Glomerular endothelial cell (primary cell): Measurements from ENCODE around the gene SCNN1G. TPM values are rescaled to one million over a fixed set of nuclear protein-coding genes. Genes with fewer than 3 reads are reported as not detected.
"Not testable (repeated sequence)": the region's sequence is repeated elsewhere in the genome, so short reads cannot be mapped to it uniquely, and the experiment has no call there.

Source experiments
- DNase-seq: peaks from one replicate; pipeline ENCODE4 v3.0.0-alpha.2; 2011; ENCODE audit warnings: low read depth, low spot score; ENCODE audit errors: extremely low read depth
- total RNA-seq: library from RNA; depleted of rRNA; stranded (reverse); fragments of >200 nt; gene quantifications from 2 replicates; pipeline ENCODE4 v1.2.3, GENCODE V29; 2015

The SCNN1G gene, protein sequence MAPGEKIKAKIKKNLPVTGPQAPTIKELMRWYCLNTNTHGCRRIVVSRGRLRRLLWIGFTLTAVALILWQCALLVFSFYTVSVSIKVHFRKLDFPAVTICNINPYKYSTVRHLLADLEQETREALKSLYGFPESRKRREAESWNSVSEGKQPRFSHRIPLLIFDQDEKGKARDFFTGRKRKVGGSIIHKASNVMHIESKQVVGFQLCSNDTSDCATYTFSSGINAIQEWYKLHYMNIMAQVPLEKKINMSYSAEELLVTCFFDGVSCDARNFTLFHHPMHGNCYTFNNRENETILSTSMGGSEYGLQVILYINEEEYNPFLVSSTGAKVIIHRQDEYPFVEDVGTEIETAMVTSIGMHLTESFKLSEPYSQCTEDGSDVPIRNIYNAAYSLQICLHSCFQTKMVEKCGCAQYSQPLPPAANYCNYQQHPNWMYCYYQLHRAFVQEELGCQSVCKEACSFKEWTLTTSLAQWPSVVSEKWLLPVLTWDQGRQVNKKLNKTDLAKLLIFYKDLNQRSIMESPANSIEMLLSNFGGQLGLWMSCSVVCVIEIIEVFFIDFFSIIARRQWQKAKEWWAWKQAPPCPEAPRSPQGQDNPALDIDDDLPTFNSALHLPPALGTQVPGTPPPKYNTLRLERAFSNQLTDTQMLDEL
- not detected in 2 replicates for total RNA-seq

DNA sequence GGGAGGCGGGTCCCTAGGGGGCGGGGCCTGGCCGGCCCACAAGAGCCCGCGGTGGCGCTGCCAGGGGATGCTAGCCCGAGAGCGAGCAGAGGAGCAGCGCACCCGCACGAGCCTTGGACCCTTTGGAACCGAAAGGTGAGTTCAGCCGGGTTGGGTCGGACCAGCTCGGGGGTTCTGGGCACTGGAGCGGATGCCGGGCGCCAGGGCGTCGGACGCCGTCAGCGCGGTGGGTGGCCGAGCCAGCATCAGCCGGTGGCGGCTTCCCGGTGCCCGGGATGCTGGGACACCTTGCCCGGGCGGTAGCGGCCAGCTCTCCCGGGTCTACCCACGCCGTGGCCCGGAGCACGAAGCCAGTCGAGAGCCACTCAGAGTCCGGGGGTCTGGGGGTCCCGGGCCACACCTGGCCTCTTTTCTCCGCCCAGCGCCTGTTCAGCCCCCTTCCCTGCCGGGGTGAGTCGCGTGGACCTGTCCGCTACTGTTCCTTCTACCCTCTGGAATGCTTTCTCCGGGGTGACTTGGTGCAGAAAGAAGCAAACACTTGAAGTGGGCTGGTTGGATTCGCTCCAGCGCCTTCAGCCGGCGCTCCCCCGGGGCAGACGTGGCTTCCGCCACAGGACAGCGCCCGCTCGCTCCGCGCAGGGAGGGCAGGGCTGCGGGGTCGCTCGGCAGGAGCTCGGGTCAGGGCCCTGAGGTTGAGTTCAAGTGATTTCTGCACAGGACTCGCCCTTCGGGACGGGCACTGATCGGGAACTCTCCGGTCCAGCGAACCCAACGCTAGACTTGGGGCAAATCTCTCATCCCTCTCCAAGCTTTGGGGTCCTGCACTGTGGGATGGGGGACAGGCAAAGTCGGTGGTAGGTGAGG, at the start of gene SCNN1G:
SCNN1G (plus strand) TSS at position 67 of the 864 bp plus-strand sequence. CDS start 3,527 bp downstream, outside the sequence.
- DNase-seq: no peak

DNA sequence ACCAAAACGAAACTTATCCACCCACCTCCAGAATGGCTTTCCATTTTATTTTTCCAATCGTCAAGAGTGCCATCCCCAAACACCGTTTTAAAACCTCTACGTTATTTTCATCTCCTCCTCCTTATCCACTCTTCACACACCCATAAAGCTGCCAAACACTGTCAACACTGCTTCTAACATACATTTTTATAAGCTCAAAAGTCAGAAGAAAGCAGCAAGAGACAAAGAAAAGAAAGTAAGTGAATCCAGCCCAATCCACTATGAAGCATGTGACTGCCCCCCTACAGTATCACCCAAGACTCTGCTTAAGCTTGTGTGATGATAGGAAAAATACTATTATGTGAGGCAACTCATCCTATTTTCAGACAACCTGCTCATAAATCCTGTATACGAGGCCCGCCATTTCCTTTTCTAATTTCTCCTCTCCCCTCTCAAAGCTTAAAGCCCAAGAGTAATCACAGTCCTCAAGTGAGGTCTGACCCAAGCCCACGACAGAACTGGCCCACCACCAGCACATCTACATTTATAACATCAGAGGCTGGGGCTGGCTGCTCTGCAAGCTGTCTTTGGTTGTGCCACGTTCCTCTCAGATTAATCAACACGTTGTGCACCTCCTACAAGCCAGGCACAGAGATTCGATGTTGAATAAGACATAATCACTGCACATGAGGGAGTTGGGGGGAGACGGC, 49.6 kb upstream of the SCNN1G start:
- DNase-seq: no peak

- peak; percentile 89 for DNase-seq
These were observed 48.3 kb upstream of the SCNN1G start for GRCh38 chr16:23134274-23134673.

- no peak for DNase-seq
These were observed 45.3 kb upstream of the SCNN1G start for GRCh38 chr16:23137256-23137655.

DNA sequence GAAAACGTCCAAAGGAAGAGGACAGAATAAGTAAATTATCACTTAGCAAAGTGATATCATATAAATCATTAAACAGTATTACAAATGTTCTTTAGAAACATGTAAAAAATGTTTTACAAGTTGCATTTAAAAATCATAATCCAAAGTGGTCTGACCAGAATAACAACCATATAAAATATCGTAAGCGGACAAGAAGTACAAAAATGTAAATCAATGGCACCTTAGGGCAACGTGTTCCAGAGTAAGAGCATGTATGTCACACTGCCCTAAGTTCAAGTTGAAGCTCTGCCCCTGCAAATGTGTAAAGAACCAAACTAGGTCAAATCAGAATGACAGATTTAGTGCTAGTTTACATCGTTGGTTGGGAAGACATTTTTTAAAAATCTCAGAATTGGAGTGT, 44.7 kb upstream of the SCNN1G start:
- DNase-seq: no peak

DNA sequence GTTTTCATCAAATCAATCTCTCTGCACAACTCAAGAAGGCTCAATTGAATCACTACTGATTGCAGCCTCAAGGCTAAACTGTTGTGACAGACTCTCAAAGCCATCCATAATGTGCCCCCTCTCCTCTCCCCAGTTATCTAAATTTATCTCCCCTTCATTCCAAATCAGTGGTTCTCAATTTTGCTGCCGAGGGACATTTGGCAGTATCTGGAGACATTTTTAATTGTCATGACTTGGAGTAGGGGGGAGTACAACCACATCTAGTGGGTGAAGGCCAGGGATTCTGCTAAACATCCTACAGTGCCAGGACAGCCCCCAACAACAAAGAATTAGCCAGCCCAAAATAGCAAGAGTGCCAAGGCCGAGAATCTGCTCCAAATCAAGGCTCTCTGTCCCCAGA, 42.4 kb upstream of the SCNN1G start:
- no peak for DNase-seq

- DNase-seq: no peak
These were observed 41.5 kb upstream of the SCNN1G start for GRCh38 chr16:23141033-23141432.

- no peak for DNase-seq
These were observed 41.0 kb upstream of the SCNN1G start for GRCh38 chr16:23141500-23141899.

DNA sequence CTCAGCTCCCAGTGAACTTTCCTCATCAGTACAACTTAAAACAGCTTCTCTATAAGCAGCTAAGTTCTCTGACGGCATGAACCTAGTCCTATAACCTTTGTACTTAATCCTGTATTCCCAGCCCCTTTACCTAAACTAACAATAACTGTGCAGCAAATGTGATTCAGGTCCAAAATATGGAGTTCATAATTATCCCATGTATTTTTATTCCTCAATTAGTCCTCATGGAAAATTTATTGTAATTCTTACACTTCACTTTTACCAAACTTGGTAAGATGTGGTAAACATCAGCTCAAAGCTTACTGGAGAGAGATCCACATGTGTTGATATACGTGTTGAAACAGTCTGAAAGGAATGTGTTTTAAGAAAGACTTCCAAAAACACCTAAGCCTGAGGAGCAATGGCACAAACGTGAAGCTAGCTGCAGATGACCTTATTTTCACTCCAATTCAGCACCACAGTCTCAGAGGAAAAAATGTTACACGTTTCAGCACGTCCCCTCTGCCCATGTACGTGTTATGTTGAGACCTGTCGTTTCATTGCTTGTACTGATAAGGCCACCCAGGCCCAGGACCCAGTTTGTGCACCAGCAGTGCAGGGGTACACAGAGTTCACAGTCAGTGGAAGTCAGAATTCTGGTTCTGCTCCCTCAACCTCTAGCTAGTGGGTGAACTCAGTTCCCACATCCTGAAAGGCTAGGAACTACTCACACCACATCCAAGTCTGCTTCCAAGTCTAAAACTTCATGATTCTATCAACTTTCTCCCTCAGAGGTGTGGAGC, 40.4 kb upstream of the SCNN1G start:
- DNase-seq: no peak

GRCh38 chr16:23143391-23143790, 39.2 kb upstream of the SCNN1G start:
- no peak for DNase-seq

DNA sequence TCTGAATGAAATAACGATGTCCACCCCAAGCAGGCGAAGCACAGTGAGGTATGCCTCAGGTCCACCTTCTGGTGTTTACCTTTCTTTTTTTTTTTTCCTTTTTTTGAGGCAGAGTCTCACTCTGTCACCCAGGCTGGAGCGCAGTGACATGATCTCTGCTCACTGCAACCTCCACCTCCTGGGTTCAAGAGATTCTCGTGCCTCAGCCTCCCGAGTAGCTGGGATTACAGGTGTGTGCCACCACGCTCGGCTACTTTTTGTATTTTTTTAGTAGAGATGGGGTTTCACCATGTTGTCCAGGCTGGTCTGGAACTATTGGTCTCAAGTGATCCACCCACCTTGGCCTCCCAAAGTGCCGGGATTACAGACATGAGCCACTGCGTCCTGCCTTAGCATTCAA, 38.2 kb upstream of the SCNN1G start:
- not testable (repeated sequence) for DNase-seq

GRCh38 chr16:23145186-23145585, 37.4 kb upstream of the SCNN1G start:
- no peak for DNase-seq

GRCh38 chr16:23145608-23146007, 36.9 kb upstream of the SCNN1G start:
- DNase-seq: no peak

GRCh38 chr16:23146877-23147601, 35.5 kb upstream of the SCNN1G start:
- no peak for DNase-seq

DNA sequence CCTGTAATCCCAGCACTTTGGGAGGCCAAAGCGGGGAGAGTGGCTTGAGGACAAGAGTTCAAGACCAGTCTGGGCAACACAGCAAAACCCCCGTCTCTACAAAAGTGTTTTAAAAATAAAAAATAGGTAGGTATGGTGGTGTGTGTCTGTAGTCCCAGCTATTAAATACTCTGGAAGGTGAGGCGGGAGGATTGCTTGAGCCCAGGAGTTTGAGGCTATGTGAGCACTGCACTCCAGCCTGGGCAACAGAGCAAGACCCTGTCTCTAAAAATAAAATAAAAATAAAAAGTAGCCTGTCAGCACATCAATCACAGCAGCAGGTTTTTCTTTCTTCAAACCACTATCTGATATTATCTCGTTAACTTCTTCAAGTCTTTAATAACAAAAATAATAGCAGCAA, 34.9 kb upstream of the SCNN1G start:
- no peak for DNase-seq

GRCh38 chr16:23148166-23148512, 34.4 kb upstream of the SCNN1G start:
- no peak for DNase-seq

DNA sequence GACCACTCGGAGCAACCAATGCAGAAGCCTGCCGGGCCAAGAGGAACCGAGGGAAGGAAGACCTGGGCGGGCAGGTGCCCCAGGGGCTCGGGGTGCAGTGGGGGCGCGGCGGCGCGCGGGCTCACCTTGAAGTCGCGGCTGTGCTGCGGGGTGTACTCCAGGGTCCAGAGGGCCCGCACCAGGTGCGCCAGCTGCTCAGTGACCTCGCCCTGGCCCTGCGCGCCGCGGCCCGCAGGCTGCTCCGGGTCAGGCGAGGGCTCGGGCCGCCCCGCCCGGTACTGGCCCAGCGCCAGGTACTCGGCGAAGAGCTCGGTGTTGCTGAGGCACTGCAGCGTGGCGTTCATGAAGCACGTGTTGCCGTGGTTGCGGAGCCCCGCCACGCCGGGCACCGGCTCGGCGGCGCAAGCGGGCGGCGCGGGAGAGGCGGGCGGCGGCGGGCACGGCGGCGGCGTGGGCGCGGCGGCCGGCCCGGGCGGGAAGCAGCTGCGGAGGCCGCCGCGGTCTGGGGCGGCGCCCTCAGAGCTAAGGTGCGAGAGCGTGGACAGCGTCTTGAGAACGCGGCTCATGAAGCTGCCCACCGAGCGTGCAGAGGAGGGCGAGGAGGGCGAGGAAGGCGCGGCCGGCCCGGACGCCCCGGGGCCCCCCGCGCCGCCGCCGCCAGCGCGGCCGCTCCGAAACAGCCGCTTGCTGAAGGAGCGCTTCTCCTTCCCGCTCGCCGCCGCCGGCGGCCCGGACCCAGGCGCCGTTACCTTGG, 33.9 kb upstream of the SCNN1G start:
- DNase-seq: no peak

DNA sequence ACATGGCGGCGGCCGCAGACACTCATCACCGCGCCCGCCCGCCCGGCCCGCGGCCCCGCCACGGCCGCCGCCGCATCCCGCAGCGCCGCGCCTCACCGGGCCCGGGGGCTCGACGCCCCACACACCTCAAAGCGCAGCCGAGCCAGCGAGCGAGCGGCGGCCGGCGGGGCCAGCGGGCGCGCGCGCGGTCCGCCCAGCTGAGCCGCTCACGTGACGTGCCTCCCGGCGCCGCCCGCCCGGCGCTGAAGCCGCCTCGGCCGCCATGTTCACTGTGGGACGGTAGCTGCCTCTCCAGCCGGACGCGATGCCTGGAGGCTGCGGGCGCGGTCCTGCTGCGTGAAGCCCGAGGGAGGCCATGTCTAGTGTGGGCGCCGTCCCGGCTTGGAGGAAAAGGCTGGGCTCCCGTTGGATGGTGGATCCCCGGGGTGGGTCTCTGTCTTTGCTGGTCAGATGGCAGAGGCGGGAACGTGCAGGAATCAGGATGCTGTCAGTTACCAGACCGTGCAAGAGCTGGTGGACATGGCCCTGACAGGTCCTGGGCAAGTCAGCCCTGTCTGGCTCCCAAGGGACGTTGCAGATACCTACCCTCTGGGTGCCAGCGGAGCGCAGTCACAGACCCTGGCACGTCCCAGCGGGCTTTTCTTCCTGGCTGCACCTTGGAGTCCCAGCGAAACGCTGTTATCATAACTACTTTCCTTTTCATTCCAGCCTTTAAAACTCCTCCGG, 33.1 kb upstream of the SCNN1G start, which contains the start of gene USP31:
USP31 (minus strand) TSS at position 186 of the 726 bp plus-strand sequence; CDS start at position 4, 182 bp downstream.
- DNase-seq: no peak
